Measurements from ENCODE around the gene OPCML. TPM values are rescaled to one million over a fixed set of nuclear protein-coding genes. Genes with fewer than 3 reads are reported as not detected.

The OPCML gene
- polyA plus RNA-seq, 1 donor (not counting 4 experiments of a cell fraction or from before 2014, with no cell fraction given), result 0.04 TPM

GRCh38 chr11:133047036-133047770 lies 485.1 kb downstream of the OPCML start:
- Histone ChIP-seq H3K36me3 (ENCODE audit: control insufficient read depth in 2 of 2, extremely low read depth in 1 of 2, insufficient read depth in 2 of 2, low read length in 2 of 2) (no peaks in the 10 kb centered on the region), H3K79me2 (ENCODE audit: control insufficient read depth, insufficient read depth, low read length) (no peaks in the 10 kb centered on the region), H3K27ac (ENCODE audit: control insufficient read depth, insufficient read depth, low read length) (no peak overlapping the region), H2AFZ (ENCODE audit: control insufficient read depth, low read length) (no peak overlapping the region), H3K9me1 (ENCODE audit: control insufficient read depth, extremely low read depth, insufficient read depth, low read length) (no peaks in the 10 kb centered on the region), H3K4me3 (ENCODE audit: control insufficient read depth in 2 of 3, extremely low read depth in 1 of 3, insufficient read depth in 2 of 3, low read depth in 1 of 3, low read length in 3 of 3) (no peak overlapping the region), H3K9me3 (ENCODE audit: control insufficient read depth, low read depth, low read length) (peaks cover 2% of the 10 kb centered on the region), H3K27me3 (ENCODE audit: control insufficient read depth, extremely low read depth, insufficient read depth, low read length) (no peaks in the 10 kb centered on the region), H3K4me2 (ENCODE audit: control insufficient read depth, extremely low read depth, insufficient read depth, low read depth, low read length) (no peak overlapping the region), H4K20me1 (ENCODE audit: control insufficient read depth, extremely low read depth, insufficient read depth, low read length) (no peaks in the 10 kb centered on the region), H3K9ac (ENCODE audit: control insufficient read depth, extremely low read depth, insufficient read depth, low read length) (no peak overlapping the region), H3K4me1 (ENCODE audit: control insufficient read depth, extremely low read depth, insufficient read depth, low read length) (no peaks in the 10 kb centered on the region)
- FAIRE-seq, result no peak
- dilution Hi-C loops (cut with MboI; ENCODE audit: extremely low pct_ligation_motif_present, low sequenced_read_pairs), result no loop called here
- TF ChIP-seq CTCF (optimal IDR thresholded peaks at IDR 0.05 in 1 of 3, IDR thresholded peaks at IDR 0.05 in 1 of 3, conservative IDR thresholded peaks at IDR 0.05 in 1 of 3; ENCODE audit: extremely low read depth in 1 of 3, insufficient read depth in 2 of 3, low read length in 3 of 3) (no peak), EZH2 (IDR thresholded peaks at IDR 0.05; ENCODE audit: low read length) (no peak)
- DNase-seq (ENCODE audit: low read depth, low spot score), result no peak

- Histone ChIP-seq H3K4me3 (ENCODE audit: control insufficient read depth in 2 of 3, extremely low read depth in 1 of 3, insufficient read depth in 2 of 3, low read depth in 1 of 3, low read length in 3 of 3) (no peak overlapping the region), H3K36me3 (ENCODE audit: control insufficient read depth in 2 of 2, extremely low read depth in 1 of 2, insufficient read depth in 2 of 2, low read length in 2 of 2) (no peaks in the 10 kb centered on the region), H2AFZ (ENCODE audit: control insufficient read depth, low read length) (no peak overlapping the region), H3K4me2 (ENCODE audit: control insufficient read depth, extremely low read depth, insufficient read depth, low read depth, low read length) (no peak overlapping the region), H3K9me3 (ENCODE audit: control insufficient read depth, low read depth, low read length) (peaks cover 2% of the 10 kb centered on the region), H4K20me1 (ENCODE audit: control insufficient read depth, extremely low read depth, insufficient read depth, low read length) (no peaks in the 10 kb centered on the region), H3K9ac (ENCODE audit: control insufficient read depth, extremely low read depth, insufficient read depth, low read length) (no peak overlapping the region), H3K4me1 (ENCODE audit: control insufficient read depth, extremely low read depth, insufficient read depth, low read length) (no peaks in the 10 kb centered on the region), H3K9me1 (ENCODE audit: control insufficient read depth, extremely low read depth, insufficient read depth, low read length) (no peaks in the 10 kb centered on the region), H3K27ac (ENCODE audit: control insufficient read depth, insufficient read depth, low read length) (no peak overlapping the region), H3K79me2 (ENCODE audit: control insufficient read depth, insufficient read depth, low read length) (no peaks in the 10 kb centered on the region), H3K27me3 (ENCODE audit: control insufficient read depth, extremely low read depth, insufficient read depth, low read length) (no peaks in the 10 kb centered on the region)
- TF ChIP-seq CTCF (optimal IDR thresholded peaks at IDR 0.05 in 1 of 3, IDR thresholded peaks at IDR 0.05 in 1 of 3, conservative IDR thresholded peaks at IDR 0.05 in 1 of 3; ENCODE audit: extremely low read depth in 1 of 3, insufficient read depth in 2 of 3, low read length in 3 of 3), result no peak
- no peak for TF ChIP-seq EZH2 (IDR thresholded peaks at IDR 0.05; ENCODE audit: low read length)
- FAIRE-seq, result no peak
- no peak for DNase-seq (ENCODE audit: low read depth, low spot score)
- dilution Hi-C loops (cut with MboI; ENCODE audit: extremely low pct_ligation_motif_present, low sequenced_read_pairs), result no loop called here
Measured at GRCh38 chr11:133046252-133046651, 486.0 kb downstream of the OPCML start.

Data from keratinocyte (primary cell).